Trophoblast cell (in vitro differentiated cells and primary cell): ENCODE measurements around the gene KRTAP2-4.
"Not testable (repeated sequence)": the region's sequence is repeated elsewhere in the genome, so short reads cannot be mapped to it uniquely, and the experiment has no call there.

ENCODE experiments used
- DNase-seq, 2 donors: peaks; one replicate each; pipeline ENCODE4 v3.0.0-alpha.2; 2016
- H2AFZ ChIP-seq: 2 replicates; pipeline ENCODE4 v1.6.1; 2013; ENCODE audit warnings: low read length, moderate library complexity, mild to moderate bottlenecking; ENCODE audit not compliant: insufficient read depth, poor library complexity
- H2AK5ac ChIP-seq: 2 replicates; pipeline ENCODE4 v1.6.1; 2013; ENCODE audit warnings: mild to moderate bottlenecking, low read length
- H2BK120ac ChIP-seq: 2 replicates; pipeline ENCODE4 v1.6.1; 2013; ENCODE audit warnings: low read length, mild to moderate bottlenecking, moderate library complexity; ENCODE audit not compliant: insufficient read depth, poor library complexity
- H2BK12ac ChIP-seq: 2 replicates; pipeline ENCODE4 v1.6.1; 2013; ENCODE audit warnings: mild to moderate bottlenecking, low read length, moderate library complexity
- H2BK5ac ChIP-seq: 2 replicates; pipeline ENCODE4 v1.6.1; 2013; ENCODE audit warnings: low read length, low read depth, moderate library complexity, mild to moderate bottlenecking; ENCODE audit not compliant: poor library complexity
- H3K14ac ChIP-seq: 2 replicates; pipeline ENCODE4 v1.6.1; 2013; ENCODE audit warnings: mild to moderate bottlenecking, low read length
- H3K18ac ChIP-seq: 2 replicates; pipeline ENCODE4 v1.6.1; 2013; ENCODE audit warnings: mild to moderate bottlenecking, low read length
- H3K23ac ChIP-seq: 2 replicates; pipeline ENCODE4 v1.6.1; 2013; ENCODE audit warnings: low read length
- H3K27ac ChIP-seq: 2 replicates; pipeline ENCODE4 v1.5.1; 2013; ENCODE audit warnings: low read depth, mild to moderate bottlenecking, inconsistent platforms, low read length, moderate library complexity
- H3K27me3 ChIP-seq: 2 replicates; pipeline ENCODE4 v1.6.1; 2013; ENCODE audit warnings: inconsistent platforms, mild to moderate bottlenecking, low read length, moderate library complexity; ENCODE audit not compliant: insufficient read depth
- H3K36me3 ChIP-seq, 2 experiments: 1 replicate in 1 of 2; 2 replicates in 1 of 2; pipeline ENCODE4 v1.6.1; 2013; ENCODE audit warnings: low read length in 2 of 2, mild to moderate bottlenecking in 2 of 2, moderate library complexity in 1 of 2; ENCODE audit not compliant: insufficient read depth in 2 of 2, control insufficient read depth in 1 of 2
- H3K4ac ChIP-seq: 2 replicates; pipeline ENCODE4 v1.6.1; 2013; ENCODE audit warnings: low read depth, mild to moderate bottlenecking, low read length, moderate library complexity
- H3K4me1 ChIP-seq, 2 experiments: 1 replicate in 1 of 2; 2 replicates in 1 of 2; pipeline ENCODE4 v1.6.1; 2013; ENCODE audit warnings: low read length in 2 of 2, mild to moderate bottlenecking in 2 of 2, moderate library complexity in 1 of 2; ENCODE audit not compliant: insufficient read depth in 2 of 2, control insufficient read depth in 1 of 2
- H3K4me2 ChIP-seq: 2 replicates; pipeline ENCODE4 v1.6.1; 2013; ENCODE audit warnings: inconsistent platforms, mild to moderate bottlenecking, low read length, moderate library complexity
- H3K4me3 ChIP-seq: 2 replicates; pipeline ENCODE4 v1.5.1; 2013; ENCODE audit warnings: mild to moderate bottlenecking, low read depth, low read length, inconsistent platforms
- H3K79me1 ChIP-seq: one replicate; pipeline ENCODE4 v1.6.1; 2013; ENCODE audit warnings: low read length
- H3K79me2 ChIP-seq: 2 replicates; pipeline ENCODE4 v1.6.1; 2013; ENCODE audit warnings: low read length, mild to moderate bottlenecking; ENCODE audit not compliant: control insufficient read depth, insufficient read depth, poor library complexity
- H3K9ac ChIP-seq: 2 replicates; pipeline ENCODE4 v1.6.1; 2013; ENCODE audit warnings: mild to moderate bottlenecking, low read length
- H3K9me3 ChIP-seq: 2 replicates; pipeline ENCODE4 v1.6.1; 2013; ENCODE audit warnings: low read depth, mild to moderate bottlenecking, control low read depth, inconsistent platforms, low read length; ENCODE audit not compliant: insufficient read depth
- H4K12ac ChIP-seq: 2 replicates; pipeline ENCODE4 v1.6.1; 2013; ENCODE audit warnings: low read depth, mild to moderate bottlenecking, low read length, moderate library complexity
- H4K8ac ChIP-seq: 2 replicates; pipeline ENCODE4 v1.6.1; 2013; ENCODE audit warnings: low read depth, mild to moderate bottlenecking, low read length, moderate library complexity
- H4K91ac ChIP-seq: one replicate; pipeline ENCODE4 v1.6.1; 2013; ENCODE audit warnings: low read depth, mild to moderate bottlenecking, low read length, moderate library complexity
- WGBS: extraction: QIAGEN DNeasy Blood & Tissue Kit; methylation state at CpG from one replicate; pipeline ENCODE4 v1.1.7; 2013; ENCODE audit warnings: missing lambda C conversion rate; ENCODE audit not compliant: insufficient read length, insufficient coverage; ENCODE audit errors: extremely low coverage; 5-methylcytosine and 5-hydroxymethylcytosine counted together

KRTAP2-4 gene

DNA sequence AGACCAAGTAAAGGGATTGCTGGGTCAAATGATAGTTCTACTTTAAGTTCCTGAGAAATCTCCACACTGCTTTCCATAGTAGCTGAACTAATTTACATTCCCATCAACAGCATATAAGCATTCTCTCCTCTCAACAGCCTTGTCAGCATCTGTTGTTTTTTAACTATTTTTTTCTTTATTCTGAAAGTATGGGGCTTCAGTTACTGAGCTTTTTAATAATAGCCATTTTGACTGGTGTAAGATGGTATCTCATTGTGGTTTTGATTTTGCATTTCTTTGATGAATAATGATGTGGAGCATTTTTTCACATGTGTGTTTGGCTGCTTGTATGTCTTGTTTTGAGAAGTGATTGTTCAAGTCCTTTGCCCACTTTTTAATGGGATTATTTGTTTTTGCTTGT lies 13.1 kb downstream of the KRTAP2-4 start:
- no peak for DNase-seq
- no peak overlapping the region for H4K91ac ChIP-seq
- no peaks in the 10 kb centered on the region for H3K79me2 ChIP-seq
- no peak overlapping the region for H4K8ac ChIP-seq
- H3K14ac ChIP-seq, result no peak overlapping the region
- H3K4me1 ChIP-seq, result peaks cover 5 to 6% of the 10 kb centered on the region in 2 experiments
- no peak overlapping the region for H3K4me2 ChIP-seq
- no peak overlapping the region for H4K12ac ChIP-seq
- no peaks in the 10 kb centered on the region for H3K36me3 ChIP-seq
- no peak overlapping the region for H2BK120ac ChIP-seq
- no peak overlapping the region for H2BK12ac ChIP-seq
- H3K27me3 ChIP-seq, result no peaks in the 10 kb centered on the region
- no peak overlapping the region for H3K4me3 ChIP-seq
- no peak overlapping the region for H3K18ac ChIP-seq
- no peak overlapping the region for H3K9ac ChIP-seq
- H3K23ac ChIP-seq, result no peak overlapping the region
- no peak overlapping the region for H2BK5ac ChIP-seq
- H3K79me1 ChIP-seq, result peaks cover 4% of the 10 kb centered on the region
- no peak overlapping the region for H3K4ac ChIP-seq
- H2AFZ ChIP-seq, result no peak overlapping the region
- H3K27ac ChIP-seq, result no peak overlapping the region
- H3K9me3 ChIP-seq, result no peaks in the 10 kb centered on the region
- H2AK5ac ChIP-seq, result no peak overlapping the region

DNA sequence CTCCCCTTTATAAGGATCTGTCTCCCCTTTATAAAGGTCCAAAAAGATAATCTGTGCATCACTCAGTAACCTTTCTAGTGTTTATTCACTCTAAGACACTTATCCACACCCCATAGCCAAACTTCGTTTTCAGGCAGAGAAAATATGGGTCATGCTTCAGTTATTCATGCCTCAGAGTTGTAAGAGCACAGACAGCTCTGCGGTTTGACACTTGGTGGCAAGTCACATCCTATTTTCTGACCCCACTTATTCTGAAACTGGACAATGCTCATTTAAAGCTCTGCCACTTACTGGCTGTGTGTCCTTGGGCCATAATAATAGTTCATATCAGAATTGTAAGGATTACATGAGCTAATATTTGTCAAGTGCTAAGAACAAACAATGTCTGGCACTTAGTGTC lies 16.6 kb downstream of the KRTAP2-4 start:
- H3K23ac ChIP-seq, result no peak overlapping the region
- no peak overlapping the region for H3K18ac ChIP-seq
- no peak overlapping the region for H3K4ac ChIP-seq
- WGBS, result no CpG with 5 or more reads among the region's 2 CpGs
- no peak overlapping the region for H4K91ac ChIP-seq
- no peaks in the 10 kb centered on the region for H3K79me2 ChIP-seq
- no peak overlapping the region for H2BK120ac ChIP-seq
- H4K8ac ChIP-seq, result no peak overlapping the region
- H3K9me3 ChIP-seq, result no peaks in the 10 kb centered on the region
- H2AFZ ChIP-seq, result no peak overlapping the region
- peak overlapping the region; percentile 27 for H3K4me2 ChIP-seq
- H3K4me3 ChIP-seq, result no peak overlapping the region
- peak overlapping the region; percentile 80 for H3K27ac ChIP-seq
- no peak overlapping the region for H3K9ac ChIP-seq
- H3K4me1 ChIP-seq, result peaks cover 5 to 6% of the 10 kb centered on the region in 2 experiments
- H3K36me3 ChIP-seq, result no peaks in the 10 kb centered on the region
- H3K27me3 ChIP-seq, result no peaks in the 10 kb centered on the region
- DNase-seq, result peak; percentile 31 to 81
- no peak overlapping the region for H3K14ac ChIP-seq
- no peak overlapping the region for H2AK5ac ChIP-seq
- H3K79me1 ChIP-seq, result peaks cover 5% of the 10 kb centered on the region
- H2BK5ac ChIP-seq, result no peak overlapping the region
- H2BK12ac ChIP-seq, result no peak overlapping the region
- H4K12ac ChIP-seq, result no peak overlapping the region

DNA sequence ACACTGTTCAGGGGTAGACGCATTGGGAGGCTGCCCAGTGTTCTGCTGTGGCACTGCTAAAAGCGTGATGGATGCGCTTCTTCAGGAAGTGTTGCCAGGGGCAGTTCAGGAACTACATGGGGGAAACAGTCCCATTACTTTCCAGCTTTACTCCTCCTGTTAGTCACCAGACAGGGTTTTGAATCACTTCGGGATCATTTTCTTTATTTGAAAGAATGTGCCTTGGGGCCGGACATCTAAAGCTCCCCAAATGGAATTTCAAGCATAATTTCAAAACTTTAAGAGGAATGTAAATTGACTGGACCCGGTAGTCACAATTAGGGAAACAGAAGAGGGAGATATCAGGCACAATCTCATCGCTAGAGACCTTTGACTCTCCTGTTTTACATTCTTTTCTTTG lies 17.2 kb downstream of the KRTAP2-4 start:
- Histone ChIP-seq H4K8ac (no peak overlapping the region), H3K79me1 (peaks cover 5% of the 10 kb centered on the region), H3K23ac (no peak overlapping the region), H3K27me3 (no peaks in the 10 kb centered on the region), H3K36me3 (no peaks in the 10 kb centered on the region), H4K91ac (peak overlapping the region; percentile 72), H3K9me3 (no peaks in the 10 kb centered on the region), H2AFZ (no peak overlapping the region), H4K12ac (no peak overlapping the region), H3K4me1 (peaks cover 5 to 6% of the 10 kb centered on the region in 2 experiments), H3K4ac (no peak overlapping the region), H2BK120ac (no peak overlapping the region), H3K18ac (no peak overlapping the region), H3K79me2 (no peaks in the 10 kb centered on the region), H3K4me3 (no peak overlapping the region), H2AK5ac (no peak overlapping the region), H2BK12ac (no peak overlapping the region), H2BK5ac (peak overlapping the region; percentile 84), H3K27ac (peak overlapping the region; percentile 81), H3K4me2 (peak overlapping the region; percentile 27), H3K9ac (no peak overlapping the region), H3K14ac (peak overlapping the region; percentile 48)
- peak; percentile 84 to 97 for DNase-seq
- WGBS, result no CpG with 5 or more reads among the region's 7 CpGs

- not testable (repeated sequence) for H3K79me1 ChIP-seq, H3K9ac ChIP-seq, H3K4me1 ChIP-seq, H3K27me3 ChIP-seq, H3K4me3 ChIP-seq, H3K4me2 ChIP-seq, H3K9me3 ChIP-seq, DNase-seq, H4K12ac ChIP-seq, H2AFZ ChIP-seq, H3K79me2 ChIP-seq, H3K23ac ChIP-seq, H3K36me3 ChIP-seq
- no CpG with 5 or more reads among the region's 33 CpGs for WGBS
- peak within 1 kb of the TSS; percentile 52 for H3K4ac ChIP-seq
- peak within 1 kb of the TSS; percentile 84 for H2BK5ac ChIP-seq
- peak within 1 kb of the TSS; percentile 66 for H3K14ac ChIP-seq
- H3K27ac ChIP-seq, result peak within 1 kb of the TSS; percentile 81
- H3K18ac ChIP-seq, result peak within 1 kb of the TSS; percentile 57
- H4K91ac ChIP-seq, result peak within 1 kb of the TSS; percentile 72
- H2BK120ac ChIP-seq, result peak within 1 kb of the TSS; percentile 84
- peak within 1 kb of the TSS; percentile 88 for H2BK12ac ChIP-seq
- H4K8ac ChIP-seq, result peak within 1 kb of the TSS; percentile 23
- peak within 1 kb of the TSS; percentile 54 for H2AK5ac ChIP-seq
Observed at GRCh38 chr17:41046735-41047465, 18.8 kb downstream of the KRTAP2-4 start, which contains the start of gene KRTAP2-1. TSS of gene KRTAP2-1 (minus strand) at chr17:41047316. CDS start at chr17:41047267, 49 bp downstream.
